22Rv1 (cell line): Measurements from ENCODE around the gene GRIK1.

Experiments used
- H3K27ac ChIP-seq: fragments of 450-650 bp; 2 replicates; pipeline ENCODE4 v1.5.1; 2017
- ZFX ChIP-seq: fragments of 450-650 bp; IDR thresholded peaks from 2 replicates; pipeline ENCODE4 v1.6.1; 2017; ENCODE audit warnings: antibody characterized with exemption, borderline replicate concordance
- TF ChIP-seq, protein P1 (sequence below): fragments of 450-650 bp; IDR thresholded peaks from 2 replicates; pipeline ENCODE4 v1.5.1; 2017; ENCODE audit warnings: mild to moderate bottlenecking

GRIK1 gene

DNA sequence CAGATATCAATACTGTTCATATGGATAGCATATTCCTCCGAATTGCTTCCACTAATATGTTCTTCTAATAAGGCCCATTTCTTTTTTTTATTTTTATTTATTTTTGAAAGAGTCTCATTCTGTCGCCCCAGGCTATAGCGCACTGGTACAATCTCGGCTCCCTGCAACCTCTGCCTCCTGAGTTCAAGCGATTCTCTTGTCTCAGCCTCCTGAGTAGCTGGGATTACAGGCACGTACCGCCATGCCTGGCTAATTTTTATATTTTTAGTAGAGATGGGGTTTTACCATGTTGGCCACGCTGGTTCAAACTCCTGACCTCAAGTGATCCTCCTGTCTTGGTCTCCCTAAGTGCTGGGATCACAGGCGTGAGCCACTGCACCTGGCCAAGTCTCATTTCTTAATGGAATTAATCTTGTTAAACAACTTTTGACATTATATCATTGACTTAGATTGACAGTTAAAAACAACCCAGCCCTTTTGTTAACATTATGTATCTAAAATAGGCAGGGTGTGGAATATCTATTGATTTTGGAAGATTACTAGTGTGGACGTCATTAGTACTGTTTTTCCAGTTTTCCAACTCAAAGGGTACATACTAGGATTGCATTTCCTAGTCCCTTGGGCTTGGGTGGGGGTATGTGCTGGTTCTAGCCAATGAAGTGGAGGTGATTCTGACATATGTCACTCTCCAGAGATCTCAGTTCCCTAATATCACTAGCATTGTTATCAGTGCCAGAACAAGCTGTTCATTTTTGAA, 281.4 kb downstream of the GRIK1 start:
- no peak for TF ChIP-seq ZFX
- TF ChIP-seq, protein P1, sequence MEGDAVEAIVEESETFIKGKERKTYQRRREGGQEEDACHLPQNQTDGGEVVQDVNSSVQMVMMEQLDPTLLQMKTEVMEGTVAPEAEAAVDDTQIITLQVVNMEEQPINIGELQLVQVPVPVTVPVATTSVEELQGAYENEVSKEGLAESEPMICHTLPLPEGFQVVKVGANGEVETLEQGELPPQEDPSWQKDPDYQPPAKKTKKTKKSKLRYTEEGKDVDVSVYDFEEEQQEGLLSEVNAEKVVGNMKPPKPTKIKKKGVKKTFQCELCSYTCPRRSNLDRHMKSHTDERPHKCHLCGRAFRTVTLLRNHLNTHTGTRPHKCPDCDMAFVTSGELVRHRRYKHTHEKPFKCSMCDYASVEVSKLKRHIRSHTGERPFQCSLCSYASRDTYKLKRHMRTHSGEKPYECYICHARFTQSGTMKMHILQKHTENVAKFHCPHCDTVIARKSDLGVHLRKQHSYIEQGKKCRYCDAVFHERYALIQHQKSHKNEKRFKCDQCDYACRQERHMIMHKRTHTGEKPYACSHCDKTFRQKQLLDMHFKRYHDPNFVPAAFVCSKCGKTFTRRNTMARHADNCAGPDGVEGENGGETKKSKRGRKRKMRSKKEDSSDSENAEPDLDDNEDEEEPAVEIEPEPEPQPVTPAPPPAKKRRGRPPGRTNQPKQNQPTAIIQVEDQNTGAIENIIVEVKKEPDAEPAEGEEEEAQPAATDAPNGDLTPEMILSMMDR: no peak
- H3K27ac ChIP-seq: no peak overlapping the region

GRCh38 chr21:29657240-29657989, 282.4 kb downstream of the GRIK1 start:
- H3K27ac ChIP-seq: no peak overlapping the region
- TF ChIP-seq, protein P1: no peak
- TF ChIP-seq ZFX: no peak

GRCh38 chr21:29656504-29657239, 283.1 kb downstream of the GRIK1 start:
- no peak overlapping the region for H3K27ac ChIP-seq
- no peak for TF ChIP-seq ZFX
- TF ChIP-seq, protein P1: no peak

DNA sequence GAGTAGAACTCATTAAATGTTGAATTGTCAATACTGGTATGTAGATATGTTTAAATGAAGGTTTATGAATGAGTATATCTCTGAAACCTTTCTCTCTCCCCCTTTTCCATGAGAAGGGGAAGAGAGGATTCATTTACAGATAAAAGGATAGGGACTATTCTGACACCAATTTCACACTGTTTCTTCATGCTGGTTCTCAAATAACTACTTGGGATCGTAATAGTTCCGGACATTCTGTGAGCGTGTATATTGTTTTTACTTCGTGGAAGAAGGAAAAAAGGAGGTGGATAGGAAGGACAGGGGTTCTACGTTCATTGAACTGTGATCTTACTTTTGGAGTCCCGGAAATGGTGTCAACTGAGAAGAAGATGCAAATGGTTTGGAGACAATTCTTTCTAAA, 284.2 kb downstream of the GRIK1 start:
- no peak overlapping the region for H3K27ac ChIP-seq
- TF ChIP-seq ZFX: no peak

DNA sequence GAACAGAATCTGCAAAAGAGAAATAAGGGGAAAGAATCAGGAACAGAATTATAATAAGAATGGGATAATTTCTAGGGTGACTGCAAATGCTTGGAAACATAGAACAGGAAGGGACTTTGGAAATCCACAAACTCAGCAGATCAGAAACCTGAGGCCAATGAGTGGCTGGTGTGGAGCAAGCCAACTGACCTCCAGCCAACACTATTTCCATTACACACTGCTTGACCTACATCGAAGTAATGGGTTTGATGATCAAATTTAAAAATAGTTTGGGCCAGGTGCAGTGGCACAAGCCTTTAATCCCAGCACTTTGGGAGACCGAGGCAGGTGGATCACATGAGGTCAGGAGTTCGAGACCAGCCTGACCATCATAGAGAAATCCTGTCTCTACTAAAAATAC, 284.9 kb downstream of the GRIK1 start:
- no peak overlapping the region for H3K27ac ChIP-seq
- TF ChIP-seq ZFX: no peak
- TF ChIP-seq, protein P1: no peak

DNA sequence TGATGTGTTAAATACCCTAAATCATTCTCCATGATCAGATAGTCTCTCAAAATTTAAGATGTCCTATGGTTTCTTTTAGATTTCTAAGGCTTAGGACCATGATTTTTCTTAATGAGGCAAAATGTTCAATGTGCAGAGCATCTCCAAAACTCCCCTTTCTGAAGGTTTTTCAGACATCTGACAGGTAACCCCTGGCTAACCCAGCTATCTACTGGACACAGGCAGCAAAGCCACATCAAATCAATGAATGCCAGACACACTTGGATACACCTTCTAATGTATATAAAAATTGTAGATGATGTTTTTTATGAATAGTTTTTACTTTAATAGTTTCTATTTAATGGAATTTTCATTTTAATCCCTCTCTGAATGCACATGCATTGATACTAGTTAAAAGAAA, 285.6 kb downstream of the GRIK1 start:
- H3K27ac ChIP-seq: no peak overlapping the region
- TF ChIP-seq ZFX: no peak
- TF ChIP-seq, protein P1: no peak

DNA sequence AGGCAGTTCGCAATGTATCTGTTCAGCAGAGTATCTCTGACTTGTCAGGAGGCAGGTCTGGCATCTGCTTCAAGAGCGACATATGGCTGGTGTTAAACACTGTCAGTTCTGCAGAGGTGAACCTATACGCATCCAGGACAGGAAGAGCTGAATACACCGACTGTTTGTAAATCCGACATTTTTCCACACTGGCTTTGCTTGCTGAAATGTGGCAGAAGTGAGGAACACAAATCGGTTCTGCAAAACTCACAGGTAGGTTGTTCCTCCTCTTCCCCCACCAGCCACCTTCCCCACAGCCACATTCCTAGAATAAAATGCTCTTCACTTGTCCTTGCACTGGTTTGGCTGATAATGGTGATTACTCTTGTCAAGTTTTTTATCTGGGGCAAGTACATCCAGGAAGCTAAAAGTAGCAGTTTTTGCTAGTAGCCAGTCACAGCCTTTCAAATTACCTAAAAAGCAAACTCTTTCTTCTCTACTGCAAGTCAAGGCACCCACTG, 289.2 kb downstream of the GRIK1 start:
- TF ChIP-seq ZFX: no peak
- TF ChIP-seq, protein P1: no peak
- no peak overlapping the region for H3K27ac ChIP-seq
